Thymus (tissue), 11 donors: ENCODE measurements around the gene INO80E. TPM values are rescaled to one million over a fixed set of nuclear protein-coding genes. Genes with fewer than 3 reads are reported as not detected.

Source experiments
- DNase-seq, 9 donors: peaks; one replicate each; pipeline ENCODE4 v3.0.0-alpha.2; 2013; ENCODE audit warnings: low spot score in 9 of 9, low read depth in 6 of 9, missing footprints in 1 of 9
- H3K27ac ChIP-seq, 2 donors: one replicate each; pipeline ENCODE4 v1.5.1; 2013; ENCODE audit warnings: control low read depth in 1 of 2, low read depth in 1 of 2, low read length in 1 of 2, mild to moderate bottlenecking in 1 of 2, moderate library complexity in 1 of 2
- H3K27me3 ChIP-seq, 2 donors: one replicate each; pipeline ENCODE4 v1.5.1; 2013; ENCODE audit warnings: low read length in 1 of 2; ENCODE audit not compliant: control insufficient read depth in 2 of 2, insufficient read depth in 1 of 2
- H3K36me3 ChIP-seq, 2 donors: one replicate each; pipeline ENCODE4 v1.5.1; 2013; ENCODE audit warnings: low read length in 1 of 2, mild to moderate bottlenecking in 1 of 2, moderate library complexity in 1 of 2; ENCODE audit not compliant: control insufficient read depth in 2 of 2, insufficient read depth in 2 of 2
- H3K4me1 ChIP-seq, 2 donors: one replicate each; pipeline ENCODE4 v1.5.1; 2013; ENCODE audit warnings: low read length in 2 of 2; ENCODE audit not compliant: control insufficient read depth in 2 of 2, insufficient read depth in 2 of 2
- H3K4me3 ChIP-seq, 2 donors: one replicate each; pipeline ENCODE4 v1.5.1; 2013; ENCODE audit warnings: low read length in 2 of 2, control low read depth in 1 of 2, mild to moderate bottlenecking in 1 of 2
- H3K9me3 ChIP-seq, 2 donors: one replicate each; pipeline ENCODE4 v1.5.1; 2013; ENCODE audit warnings: low read length in 1 of 2, mild to moderate bottlenecking in 1 of 2; ENCODE audit not compliant: control insufficient read depth in 2 of 2, insufficient read depth in 1 of 2
- WGBS: extraction: QIAGEN DNeasy Blood & Tissue Kit; methylation state at CpG from one replicate; pipeline ENCODE4 v1.1.7; 2013; 5-methylcytosine and 5-hydroxymethylcytosine counted together
- polyA plus RNA-seq: library from polyadenylated mRNA; stranded (reverse); fragments of 200-250 nt; gene quantifications from one replicate; pipeline ENCODE4 v1.2.3, GENCODE V29; 2013
- total RNA-seq: library from RNA; stranded (reverse); fragments of 120-200 nt; gene quantifications from one replicate; pipeline ENCODE4 v1.2.4, GENCODE V29; 2013
- donor health status: healthy.

INO80E gene
- total and polyA plus RNA-seq, 2 donors = 48.1 to 84.5 TPM

DNA sequence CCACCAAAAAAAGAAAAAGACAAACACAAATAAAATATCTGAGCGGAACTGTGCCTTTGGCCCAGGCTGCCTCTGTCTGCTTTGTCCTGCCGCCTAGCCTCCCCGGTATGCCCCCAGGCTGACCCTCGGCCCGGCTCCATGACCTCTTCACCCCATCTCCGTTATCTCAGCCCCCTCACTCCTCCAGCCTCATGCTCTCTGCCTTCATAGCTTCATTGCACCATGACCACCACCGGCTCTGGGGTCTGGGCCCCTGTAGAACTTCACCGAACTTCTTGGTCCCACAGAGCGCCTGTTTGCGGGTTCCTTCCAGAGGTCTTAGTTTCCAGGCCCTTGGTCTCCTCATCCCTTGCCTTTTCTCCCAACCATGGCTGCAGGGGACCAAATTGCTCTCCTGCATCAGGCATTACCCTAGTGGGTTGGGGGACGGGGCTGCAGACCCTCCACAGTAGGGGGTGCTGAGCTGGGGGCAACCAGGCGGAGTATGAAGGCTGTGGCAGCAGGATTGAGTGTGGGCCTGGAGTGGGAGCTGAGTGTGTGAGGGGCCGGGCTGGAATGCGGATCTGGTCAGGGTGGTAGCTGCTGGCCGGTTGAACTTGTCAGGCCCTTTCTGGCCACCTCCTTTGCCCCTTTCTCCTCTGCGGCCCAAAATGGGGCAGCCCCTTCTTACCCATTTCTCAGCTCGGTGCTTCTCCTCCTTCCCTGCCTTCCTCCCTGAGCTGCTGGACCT, 7.5 kb upstream of the INO80E start:
- H3K4me3 ChIP-seq = no peak overlapping the region
- no peak overlapping the region for H3K27ac ChIP-seq
- 98% methylated on average over 17 of the region's 17 CpGs for WGBS
- H3K27me3 ChIP-seq = no peaks in the 10 kb centered on the region
- DNase-seq = no peak
- H3K4me1 ChIP-seq = no peaks in the 10 kb centered on the region
- H3K36me3 ChIP-seq = peaks cover 97 to 98% of the 10 kb centered on the region in 2 donors
- H3K9me3 ChIP-seq = no peaks in the 10 kb centered on the region

- Histone ChIP-seq H3K27ac (no peak overlapping the region), H3K4me3 (no peak overlapping the region), H3K4me1 (peaks cover 0 to 3% of the 10 kb centered on the region in 2 donors), H3K27me3 (no peaks in the 10 kb centered on the region), H3K36me3 (peaks cover 93 to 98% of the 10 kb centered on the region in 2 donors), H3K9me3 (no peaks in the 10 kb centered on the region)
- WGBS = 97% methylated on average over 23 of the region's 23 CpGs
- no peak for DNase-seq
These were observed 6.8 kb upstream of the INO80E start for GRCh38 chr16:29989111-29989858.

GRCh38 chr16:29990034-29990433, 6.0 kb upstream of the INO80E start:
- Histone ChIP-seq H3K4me3 (no peak overlapping the region), H3K9me3 (no peaks in the 10 kb centered on the region), H3K4me1 (peaks cover 7 to 11% of the 10 kb centered on the region in 2 donors), H3K27me3 (no peaks in the 10 kb centered on the region), H3K36me3 (peaks cover 86 to 91% of the 10 kb centered on the region in 2 donors), H3K27ac (no peak overlapping the region)
- DNase-seq = no peak
- 96% methylated on average over 2 of the region's 2 CpGs for WGBS

- Histone ChIP-seq H3K27me3 (no peaks in the 10 kb centered on the region), H3K27ac (no peak overlapping the region), H3K36me3 (peaks cover 76 to 81% of the 10 kb centered on the region in 2 donors), H3K4me1 (peaks cover 7 to 14% of the 10 kb centered on the region in 2 donors), H3K9me3 (no peaks in the 10 kb centered on the region), H3K4me3 (no peak overlapping the region)
- no peak for DNase-seq
- WGBS = 98% methylated on average over 35 of the region's 35 CpGs
These were observed 5.0 kb upstream of the INO80E start for GRCh38 chr16:29990883-29991570.

DNA sequence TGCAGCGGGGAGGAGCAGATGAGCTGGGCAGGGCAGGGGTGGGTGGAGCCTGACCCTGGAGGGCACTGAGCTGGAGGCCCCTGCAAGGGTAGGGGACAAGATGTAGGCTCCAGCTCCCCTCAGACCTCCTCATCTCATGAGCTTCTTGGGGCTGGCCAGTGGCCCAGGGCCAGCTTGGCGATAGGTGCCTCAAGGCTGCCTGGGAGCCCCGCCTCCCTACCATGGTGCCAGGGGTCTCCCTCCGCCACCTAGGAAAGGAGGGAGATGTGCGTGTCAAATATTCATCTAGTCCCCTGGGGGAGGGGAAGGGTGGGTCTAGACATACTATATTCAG, 4.5 kb upstream of the INO80E start:
- H3K4me1 ChIP-seq = peaks cover 7 to 16% of the 10 kb centered on the region in 2 donors
- no peak overlapping the region for H3K27ac ChIP-seq
- no peaks in the 10 kb centered on the region for H3K9me3 ChIP-seq
- WGBS = 97% methylated on average over 5 of the region's 5 CpGs
- no peaks in the 10 kb centered on the region for H3K27me3 ChIP-seq
- no peak for DNase-seq
- peaks cover 71 to 76% of the 10 kb centered on the region in 2 donors for H3K36me3 ChIP-seq
- no peak overlapping the region for H3K4me3 ChIP-seq

DNA sequence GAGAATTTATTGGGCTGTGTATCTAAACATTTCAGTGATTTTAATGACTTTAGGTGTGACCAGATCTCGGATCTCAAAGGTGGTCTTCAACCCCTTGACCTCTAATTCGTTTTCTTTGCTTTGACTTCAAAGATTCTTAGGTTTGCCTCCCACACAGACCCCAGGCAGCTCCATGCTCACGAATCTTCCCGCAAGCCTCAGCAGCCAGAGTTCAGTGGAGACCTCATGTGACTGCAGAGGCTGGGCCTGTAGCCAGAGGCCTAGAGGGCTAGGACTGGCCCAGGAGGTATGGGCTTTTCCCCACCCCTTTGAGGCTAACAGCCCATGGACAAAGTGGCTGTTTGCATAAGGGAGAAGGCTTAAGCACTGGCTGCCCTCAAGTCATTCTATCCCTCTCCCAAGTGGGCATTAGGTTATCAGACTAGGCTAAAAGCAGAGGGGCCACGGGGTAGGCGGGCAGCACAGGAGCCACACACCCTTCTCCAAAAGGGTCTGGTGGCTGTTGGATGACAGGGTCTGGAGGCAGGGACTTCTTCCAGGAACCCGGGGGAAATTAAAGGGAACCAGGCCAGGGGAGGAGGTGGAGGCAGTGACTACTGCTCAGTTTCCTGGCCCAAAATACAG, 3.6 kb upstream of the INO80E start:
- DNase-seq = no peak
- H3K9me3 ChIP-seq = no peaks in the 10 kb centered on the region
- 87% methylated on average over 7 of the region's 7 CpGs for WGBS
- H3K4me3 ChIP-seq = no peak overlapping the region
- peaks cover 10 to 23% of the 10 kb centered on the region in 2 donors for H3K4me1 ChIP-seq
- H3K27ac ChIP-seq = no peak overlapping the region
- no peaks in the 10 kb centered on the region for H3K27me3 ChIP-seq
- peaks cover 62 to 67% of the 10 kb centered on the region in 2 donors for H3K36me3 ChIP-seq

- no peaks in the 10 kb centered on the region for H3K9me3 ChIP-seq
- no peak for DNase-seq
- H3K36me3 ChIP-seq = peaks cover 53 to 64% of the 10 kb centered on the region in 2 donors
- H3K27ac ChIP-seq = no peak overlapping the region
- peaks cover 10 to 23% of the 10 kb centered on the region in 2 donors for H3K4me1 ChIP-seq
- H3K4me3 ChIP-seq = no peak overlapping the region
- WGBS = 97% methylated on average over 25 of the region's 25 CpGs
- no peaks in the 10 kb centered on the region for H3K27me3 ChIP-seq
These were observed 2.7 kb upstream of the INO80E start for GRCh38 chr16:29993191-29993902.

DNA sequence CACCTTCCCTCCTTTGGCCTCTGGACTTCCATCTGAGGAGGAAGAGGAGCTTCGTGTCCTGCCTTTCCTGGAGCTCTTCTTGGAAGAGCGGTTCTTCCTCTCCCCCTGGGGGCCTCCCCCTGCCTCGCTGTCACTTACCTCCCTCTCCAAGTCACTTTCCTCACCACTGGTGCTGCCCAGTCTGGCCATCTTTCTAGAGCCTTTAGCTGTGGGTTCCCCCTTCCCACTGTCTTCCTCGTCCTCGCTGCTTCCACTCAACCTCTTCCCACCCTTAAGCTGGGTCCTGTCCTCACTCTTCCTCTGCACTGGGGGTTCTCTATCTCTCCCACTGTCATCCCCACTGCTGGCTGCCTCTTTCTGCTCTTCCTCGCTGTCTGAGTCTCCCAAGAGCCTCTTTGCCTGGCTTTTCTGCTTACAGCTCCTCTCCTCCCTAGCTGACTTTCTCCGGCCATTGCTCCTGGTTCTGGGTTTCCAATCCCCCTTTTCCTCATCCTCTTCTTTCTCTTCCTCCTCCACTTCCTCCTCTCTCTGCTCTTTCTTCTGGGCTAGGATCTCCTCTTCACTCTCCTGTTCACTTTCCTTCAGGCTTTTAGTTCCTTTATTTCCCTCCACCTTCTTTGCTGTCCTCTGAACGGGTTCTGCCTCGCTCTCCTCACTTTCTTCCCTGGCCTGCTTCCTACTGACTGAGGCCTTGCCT, 2.0 kb upstream of the INO80E start:
- no peak for DNase-seq
- no peaks in the 10 kb centered on the region for H3K9me3 ChIP-seq
- WGBS = 98% methylated on average over 9 of the region's 9 CpGs
- no peak overlapping the region for H3K4me3 ChIP-seq
- H3K27me3 ChIP-seq = no peaks in the 10 kb centered on the region
- peaks cover 46 to 59% of the 10 kb centered on the region in 2 donors for H3K36me3 ChIP-seq
- H3K4me1 ChIP-seq = peaks cover 10 to 23% of the 10 kb centered on the region in 2 donors
- H3K27ac ChIP-seq = no peak overlapping the region
